ENCODE data around the gene CA6. TPM values are rescaled to one million over a fixed set of nuclear protein-coding genes. Genes with fewer than 3 reads are reported as not detected.
"Not testable (repeated sequence)": the region's sequence is repeated elsewhere in the genome, so short reads cannot be mapped to it uniquely, and the experiment has no call there.

Gene CA6
- total RNA-seq, 3 donors from 2014 or later, result not detected

DNA sequence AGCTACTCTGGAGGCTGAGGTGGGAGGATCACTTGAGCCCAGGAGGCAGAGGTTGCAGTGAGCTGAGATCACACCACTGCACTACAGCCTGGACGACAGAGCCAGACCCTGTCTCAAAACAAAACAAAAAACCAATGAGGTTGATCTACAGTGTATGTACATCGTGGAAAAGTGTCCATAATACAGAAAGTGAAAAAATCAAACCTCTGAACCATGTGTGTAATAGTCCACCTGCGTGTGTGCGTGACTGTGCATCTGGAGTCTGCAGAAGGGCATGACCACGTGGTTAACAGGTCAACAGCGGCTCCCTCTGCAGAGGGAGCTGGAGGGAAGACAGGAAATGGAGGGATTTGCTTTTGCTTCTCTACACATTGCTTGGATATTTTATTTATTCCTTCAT is 34.8 kb upstream of the CA6 start:
- H3K36me3 ChIP-seq, result no peaks in the 10 kb centered on the region
- intact Hi-C loops (cut with DNase I; ENCODE audit: low total_unique reads), result no loop called here
- TF ChIP-seq CTCF (IDR thresholded peaks at IDR 0.05) (no peak), POLR2AphosphoS5 (IDR thresholded peaks at IDR 0.05) (no peak), POLR2A (IDR thresholded peaks at IDR 0.05) (no peak)
- H3K27ac ChIP-seq, result peak overlapping the region; percentile 48 to 59
- H3K9me3 ChIP-seq, result no peaks in the 10 kb centered on the region
- no peaks in the 10 kb centered on the region for H3K27me3 ChIP-seq
- no peak for DNase-seq (ENCODE audit: low spot score in 2 of 2)
- H3K4me3 ChIP-seq, result no peak overlapping the region
- H3K4me1 ChIP-seq, result no peaks in the 10 kb centered on the region

- intact Hi-C loops (cut with DNase I; ENCODE audit: low total_unique reads), result no loop called here
- Histone ChIP-seq H3K4me1 (no peaks in the 10 kb centered on the region), H3K27ac (peak overlapping the region; percentile 68 to 72), H3K36me3 (no peaks in the 10 kb centered on the region), H3K9me3 (no peaks in the 10 kb centered on the region), H3K27me3 (no peaks in the 10 kb centered on the region), H3K4me3 (no peak overlapping the region)
- DNase-seq (ENCODE audit: low spot score in 2 of 2), result no peak
- no peak for TF ChIP-seq CTCF (IDR thresholded peaks at IDR 0.05)
- TF ChIP-seq POLR2A (IDR thresholded peaks at IDR 0.05), result no peak
- no peak for TF ChIP-seq POLR2AphosphoS5 (IDR thresholded peaks at IDR 0.05)
Measured at GRCh38 chr1:8911416-8912309, 34.0 kb upstream of the CA6 start.

DNA sequence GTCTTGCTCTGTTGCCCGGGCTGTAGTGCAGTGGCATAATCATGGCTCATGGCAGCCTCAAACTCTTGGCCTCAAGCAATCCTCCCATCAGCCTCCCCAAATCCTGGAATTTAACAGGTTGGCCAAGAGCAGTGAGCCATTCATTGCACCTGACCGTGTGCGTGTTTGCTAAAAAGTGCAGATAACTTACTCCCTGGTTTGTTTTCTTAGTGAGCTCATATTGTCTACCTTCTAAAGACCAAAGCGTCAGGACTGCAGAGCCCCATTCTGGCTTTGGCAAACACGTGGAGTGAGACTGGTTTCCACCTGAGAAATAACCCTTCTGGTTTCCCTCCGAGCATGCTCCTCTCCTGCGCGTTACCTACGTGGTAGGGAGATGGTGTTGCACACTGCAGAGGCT is 32.2 kb upstream of the CA6 start:
- no peaks in the 10 kb centered on the region for H3K27me3 ChIP-seq
- no peaks in the 10 kb centered on the region for H3K9me3 ChIP-seq
- no peak overlapping the region for H3K4me3 ChIP-seq
- H3K27ac ChIP-seq, result peak overlapping the region in 1 of 2 donors; percentile 1
- DNase-seq (ENCODE audit: low spot score in 2 of 2), result no peak
- no peaks in the 10 kb centered on the region for H3K4me1 ChIP-seq
- H3K36me3 ChIP-seq, result no peaks in the 10 kb centered on the region
- TF ChIP-seq POLR2AphosphoS5 (IDR thresholded peaks at IDR 0.05), result no peak
- no peak for TF ChIP-seq CTCF (IDR thresholded peaks at IDR 0.05)
- intact Hi-C loops (cut with DNase I; ENCODE audit: low total_unique reads), result no loop called here

DNA sequence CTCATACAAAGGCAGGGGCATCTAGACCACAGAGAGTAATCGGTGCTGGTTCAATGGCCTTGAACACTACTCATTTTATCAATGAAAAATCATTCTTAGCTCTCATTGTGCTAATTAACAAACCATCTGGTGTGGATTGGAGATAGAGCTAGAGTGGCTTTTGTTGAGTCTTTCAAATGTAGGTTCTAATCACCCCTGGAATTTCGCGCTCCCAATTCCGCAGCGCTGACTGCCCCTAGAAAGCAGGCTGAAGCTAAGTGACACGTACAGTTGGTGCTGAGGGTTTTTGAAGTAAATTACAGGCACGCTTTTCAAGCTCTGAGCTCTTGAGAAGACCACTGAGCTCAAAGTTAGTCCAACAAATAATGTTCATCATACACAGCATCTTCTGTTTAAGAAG is 31.2 kb upstream of the CA6 start:
- no peaks in the 10 kb centered on the region for H3K4me1 ChIP-seq
- TF ChIP-seq POLR2AphosphoS5 (IDR thresholded peaks at IDR 0.05) (no peak), CTCF (IDR thresholded peaks at IDR 0.05) (no peak), POLR2A (IDR thresholded peaks at IDR 0.05) (no peak)
- H3K27me3 ChIP-seq, result no peaks in the 10 kb centered on the region
- no peak for DNase-seq (ENCODE audit: low spot score in 2 of 2)
- H3K9me3 ChIP-seq, result no peaks in the 10 kb centered on the region
- no peak overlapping the region for H3K4me3 ChIP-seq
- intact Hi-C loops (cut with DNase I; ENCODE audit: low total_unique reads), result no loop called here
- H3K27ac ChIP-seq, result no peak overlapping the region
- no peaks in the 10 kb centered on the region for H3K36me3 ChIP-seq

GRCh38 chr1:8915446-8915845 is 30.2 kb upstream of the CA6 start:
- H3K4me3 ChIP-seq, result no peak overlapping the region
- intact Hi-C loops (cut with DNase I; ENCODE audit: low total_unique reads), result no loop called here
- H3K4me1 ChIP-seq, result no peaks in the 10 kb centered on the region
- no peak for DNase-seq (ENCODE audit: low spot score in 2 of 2)
- no peaks in the 10 kb centered on the region for H3K9me3 ChIP-seq
- no peaks in the 10 kb centered on the region for H3K27me3 ChIP-seq
- H3K27ac ChIP-seq, result no peak overlapping the region
- H3K36me3 ChIP-seq, result no peaks in the 10 kb centered on the region
- no peak for TF ChIP-seq POLR2AphosphoS5 (IDR thresholded peaks at IDR 0.05)
- no peak for TF ChIP-seq POLR2A (IDR thresholded peaks at IDR 0.05)
- TF ChIP-seq CTCF (IDR thresholded peaks at IDR 0.05), result no peak

GRCh38 chr1:8917536-8917935 is 28.1 kb upstream of the CA6 start:
- H3K4me1 ChIP-seq; H3K9me3 ChIP-seq; H3K36me3 ChIP-seq; intact Hi-C loops (cut with DNase I; ENCODE audit: low total_unique reads); H3K27me3 ChIP-seq; H3K27ac ChIP-seq; H3K4me3 ChIP-seq; DNase-seq (ENCODE audit: low spot score in 2 of 2): not testable (repeated sequence)

Data from breast epithelium (tissue), 4 donors.